ENCODE results near the gene PDE1A. TPM values are rescaled to one million over a fixed set of nuclear protein-coding genes. Genes with fewer than 3 reads are reported as not detected.
A peak's percentile ranks its signal among the peaks of the same experiment; 100 is the strongest.

Gene PDE1A
- total RNA-seq, 1 experiment from 2014 or later, result 0.11 TPM

- Histone ChIP-seq H3K9me3 (ENCODE audit: insufficient read depth, low read depth) (peaks cover 3% of the 10 kb centered on the region; the same call in 1 of the 2 replicates), H3K9me2 (ENCODE audit: insufficient read depth) (no peaks in the 10 kb centered on the region), H2AFZ (no peak overlapping the region), H3K27me3 (ENCODE audit: insufficient read depth, low read depth) (no peaks in the 10 kb centered on the region), H3K36me3 (ENCODE audit: low read depth) (no peaks in the 10 kb centered on the region), H3K4me2 (no peak overlapping the region), H3K79me2 (ENCODE audit: low read depth) (no peaks in the 10 kb centered on the region), H3F3A (ENCODE audit: insufficient read depth, low read depth) (no peaks in the 10 kb centered on the region), H4K20me1 (ENCODE audit: insufficient read depth) (no peaks in the 10 kb centered on the region), H3K4me1 (replicated peaks; ENCODE audit: insufficient read depth) (peaks cover 8% of the 10 kb centered on the region), H3K27ac (no peak overlapping the region), H3K4me3 (no peak overlapping the region)
- DNase-seq, result no peak
- CTCF ChIA-PET, result no interaction called here
- TF ChIP-seq EZH2 (IDR thresholded peaks at IDR 0.05; ENCODE audit: low read depth), result no peak
- TF ChIP-seq, protein P1, sequence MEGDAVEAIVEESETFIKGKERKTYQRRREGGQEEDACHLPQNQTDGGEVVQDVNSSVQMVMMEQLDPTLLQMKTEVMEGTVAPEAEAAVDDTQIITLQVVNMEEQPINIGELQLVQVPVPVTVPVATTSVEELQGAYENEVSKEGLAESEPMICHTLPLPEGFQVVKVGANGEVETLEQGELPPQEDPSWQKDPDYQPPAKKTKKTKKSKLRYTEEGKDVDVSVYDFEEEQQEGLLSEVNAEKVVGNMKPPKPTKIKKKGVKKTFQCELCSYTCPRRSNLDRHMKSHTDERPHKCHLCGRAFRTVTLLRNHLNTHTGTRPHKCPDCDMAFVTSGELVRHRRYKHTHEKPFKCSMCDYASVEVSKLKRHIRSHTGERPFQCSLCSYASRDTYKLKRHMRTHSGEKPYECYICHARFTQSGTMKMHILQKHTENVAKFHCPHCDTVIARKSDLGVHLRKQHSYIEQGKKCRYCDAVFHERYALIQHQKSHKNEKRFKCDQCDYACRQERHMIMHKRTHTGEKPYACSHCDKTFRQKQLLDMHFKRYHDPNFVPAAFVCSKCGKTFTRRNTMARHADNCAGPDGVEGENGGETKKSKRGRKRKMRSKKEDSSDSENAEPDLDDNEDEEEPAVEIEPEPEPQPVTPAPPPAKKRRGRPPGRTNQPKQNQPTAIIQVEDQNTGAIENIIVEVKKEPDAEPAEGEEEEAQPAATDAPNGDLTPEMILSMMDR (conservative IDR thresholded peaks at IDR 0.05), result no peak
- intact Hi-C loops (cut with micrococcal nuclease; ENCODE audit: unreplicated experiment), result no loop called here
- BruUV-seq (replicated peaks), result no TSS peak
- POLR2A ChIA-PET (ENCODE audit: unreplicated experiment), result no interaction called here
Observed at GRCh38 chr2:182375862-182376261, 51.0 kb downstream of the PDE1A start.

GRCh38 chr2:182372661-182373060 is 54.2 kb downstream of the PDE1A start:
- CTCF ChIA-PET, result no interaction called here
- no peak overlapping the region for H3K4me3 ChIP-seq
- H3K79me2 ChIP-seq (ENCODE audit: low read depth), result no peaks in the 10 kb centered on the region
- BruUV-seq (replicated peaks), result no TSS peak
- peaks cover 8% of the 10 kb centered on the region for H3K4me1 ChIP-seq (replicated peaks; ENCODE audit: insufficient read depth)
- H3K27me3 ChIP-seq (ENCODE audit: insufficient read depth, low read depth), result no peaks in the 10 kb centered on the region
- H4K20me1 ChIP-seq (ENCODE audit: insufficient read depth), result no peaks in the 10 kb centered on the region
- POLR2A ChIA-PET (ENCODE audit: unreplicated experiment), result no interaction called here
- no peaks in the 10 kb centered on the region for H3F3A ChIP-seq (ENCODE audit: insufficient read depth, low read depth)
- 0 out of 2 replicates have a peak overlapping the region, but pooled peaks have one; percentile 4 for H3K4me2 ChIP-seq
- no peak for TF ChIP-seq EZH2 (IDR thresholded peaks at IDR 0.05; ENCODE audit: low read depth)
- TF ChIP-seq, protein P1 (conservative IDR thresholded peaks at IDR 0.05), result no peak
- H2AFZ ChIP-seq, result peak overlapping the region; percentile 10; the same call in 1 of the 2 replicates
- peak; percentile 46 to 55 for DNase-seq
- peaks cover 3% of the 10 kb centered on the region; the same call in 1 of the 2 replicates for H3K9me3 ChIP-seq (ENCODE audit: insufficient read depth, low read depth)
- no peaks in the 10 kb centered on the region for H3K36me3 ChIP-seq (ENCODE audit: low read depth)
- intact Hi-C loops (cut with micrococcal nuclease; ENCODE audit: unreplicated experiment), result no loop called here
- H3K27ac ChIP-seq, result no peak overlapping the region
- H3K9me2 ChIP-seq (ENCODE audit: insufficient read depth), result no peaks in the 10 kb centered on the region; the same call in 1 of the 2 replicates

DNA sequence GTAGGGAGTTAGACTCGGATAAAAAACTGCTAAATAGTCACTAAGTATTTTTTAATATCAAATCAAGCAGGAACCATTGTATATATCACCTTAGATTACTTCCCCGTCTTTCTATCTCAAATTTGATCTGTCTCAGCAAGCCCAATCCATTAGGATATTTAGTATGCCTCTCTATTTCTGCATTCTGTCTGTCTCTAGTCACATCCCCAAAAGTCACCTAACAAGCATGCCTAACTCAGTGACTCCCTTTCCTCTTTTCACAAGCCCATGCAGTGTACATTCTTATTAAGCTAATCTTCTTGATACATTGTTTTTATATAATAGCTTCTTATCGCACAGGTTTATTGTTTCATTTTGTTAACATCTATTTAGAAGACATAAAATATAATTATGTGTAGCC is 57.8 kb downstream of the PDE1A start:
- no peak overlapping the region for H2AFZ ChIP-seq
- peaks cover 8% of the 10 kb centered on the region for H3K4me1 ChIP-seq (replicated peaks; ENCODE audit: insufficient read depth)
- H3F3A ChIP-seq (ENCODE audit: insufficient read depth, low read depth), result no peaks in the 10 kb centered on the region
- H3K27ac ChIP-seq, result no peak overlapping the region
- H3K4me2 ChIP-seq, result no peak overlapping the region
- ChIA-PET POLR2A (ENCODE audit: unreplicated experiment) (no interaction called here), CTCF (interaction anchor here (0.6 kb wide), 1 partner anchor 825 kb away, joined by 4 read pairs; no protein-coding TSS in a partner anchor)
- H3K9me3 ChIP-seq (ENCODE audit: insufficient read depth, low read depth), result no peaks in the 10 kb centered on the region; the same call in 1 of the 2 replicates
- no peaks in the 10 kb centered on the region; the same call in 1 of the 2 replicates for H3K9me2 ChIP-seq (ENCODE audit: insufficient read depth)
- BruUV-seq (replicated peaks), result no TSS peak
- no peaks in the 10 kb centered on the region for H4K20me1 ChIP-seq (ENCODE audit: insufficient read depth)
- DNase-seq, result no peak
- intact Hi-C loops (cut with micrococcal nuclease; ENCODE audit: unreplicated experiment), result no loop called here
- H3K79me2 ChIP-seq (ENCODE audit: low read depth), result no peaks in the 10 kb centered on the region
- TF ChIP-seq, protein P1 (conservative IDR thresholded peaks at IDR 0.05), result no peak
- TF ChIP-seq EZH2 (IDR thresholded peaks at IDR 0.05; ENCODE audit: low read depth), result no peak
- H3K4me3 ChIP-seq, result no peak overlapping the region
- H3K27me3 ChIP-seq (ENCODE audit: insufficient read depth, low read depth), result no peaks in the 10 kb centered on the region
- no peaks in the 10 kb centered on the region for H3K36me3 ChIP-seq (ENCODE audit: low read depth)
